H9 (cell line): Measurements from ENCODE around the gene PRODH. TPM values are rescaled to one million over a fixed set of nuclear protein-coding genes. Genes with fewer than 3 reads are reported as not detected.
"Not testable (repeated sequence)": the region's sequence is repeated elsewhere in the genome, so short reads cannot be mapped to it uniquely, and the experiment has no call there.

ENCODE experiments used
- DNase-seq: peaks from one replicate; pipeline ENCODE4 v3.0.0-alpha.2; 2017
- H2AFZ ChIP-seq: one replicate; pipeline ENCODE4 v1.6.1; 2013; ENCODE audit warnings: mild to moderate bottlenecking, low read length, control low read depth, moderate library complexity
- H2AK5ac ChIP-seq: 2 replicates; pipeline ENCODE4 v1.6.1; 2013; ENCODE audit warnings: low read length, control low read depth, mixed read lengths; ENCODE audit not compliant: insufficient read length
- H2BK120ac ChIP-seq: one replicate; pipeline ENCODE4 v1.6.1; 2013; ENCODE audit warnings: low read depth, mild to moderate bottlenecking, low read length, control low read depth, inconsistent platforms; ENCODE audit not compliant: poor library complexity, severe bottlenecking
- H2BK12ac ChIP-seq: 2 replicates; pipeline ENCODE4 v1.6.1; 2013; ENCODE audit warnings: low read length, control low read depth, mixed read lengths, low read depth; ENCODE audit not compliant: insufficient read length
- H2BK15ac ChIP-seq: 2 replicates; pipeline ENCODE4 v1.6.1; 2013; ENCODE audit warnings: low read depth, low read length, control low read depth
- H2BK20ac ChIP-seq: one replicate; pipeline ENCODE4 v1.6.1; 2013; ENCODE audit warnings: low read depth, mild to moderate bottlenecking, low read length, control low read depth, inconsistent platforms; ENCODE audit not compliant: poor library complexity, severe bottlenecking
- H2BK5ac ChIP-seq: 2 replicates; pipeline ENCODE4 v1.6.1; 2013; ENCODE audit warnings: low read length, control low read depth, mixed read lengths; ENCODE audit not compliant: insufficient read length
- H3K14ac ChIP-seq: 2 replicates; pipeline ENCODE4 v1.6.1; 2013; ENCODE audit warnings: low read length, control low read depth; ENCODE audit not compliant: insufficient read depth
- H3K18ac ChIP-seq: 2 replicates; pipeline ENCODE4 v1.6.1; 2013; ENCODE audit warnings: low read depth, mild to moderate bottlenecking, mixed read lengths, low read length, control low read depth; ENCODE audit not compliant: insufficient read length
- H3K23ac ChIP-seq: 2 replicates; pipeline ENCODE4 v1.6.1; 2013; ENCODE audit warnings: low read length, control low read depth, mixed read lengths, low read depth; ENCODE audit not compliant: insufficient read length
- H3K23me2 ChIP-seq: 2 replicates; pipeline ENCODE4 v1.6.1; 2013; ENCODE audit warnings: low read depth, mild to moderate bottlenecking, mixed read lengths, low read length, control low read depth; ENCODE audit not compliant: insufficient read length, poor library complexity, severe bottlenecking
- H3K27ac ChIP-seq: 2 replicates; pipeline ENCODE4 v1.5.1; 2013; ENCODE audit warnings: low read length, control low read depth, mixed read lengths, low read depth; ENCODE audit not compliant: insufficient read length
- H3K27me3 ChIP-seq: 2 replicates; pipeline ENCODE4 v1.6.1; 2013; ENCODE audit warnings: low read length, control low read depth, inconsistent platforms; ENCODE audit not compliant: insufficient read depth
- H3K4ac ChIP-seq: 2 replicates; pipeline ENCODE4 v1.6.1; 2013; ENCODE audit warnings: low read depth, mild to moderate bottlenecking, control low read depth, inconsistent platforms, low read length, moderate library complexity
- H3K4me1 ChIP-seq: 2 replicates; pipeline ENCODE4 v1.6.1; 2013; ENCODE audit warnings: low read length, control low read depth, inconsistent platforms; ENCODE audit not compliant: insufficient read depth
- H3K4me2 ChIP-seq: 2 replicates; pipeline ENCODE4 v1.6.1; 2013; ENCODE audit warnings: low read length, control low read depth, mixed read lengths; ENCODE audit not compliant: insufficient read length, insufficient read depth
- H3K56ac ChIP-seq: 2 replicates; pipeline ENCODE4 v1.6.1; 2013; ENCODE audit warnings: low read depth, mild to moderate bottlenecking, mixed read lengths, low read length, control low read depth; ENCODE audit not compliant: insufficient read length
- H3K79me1 ChIP-seq: 2 replicates; pipeline ENCODE4 v1.6.1; 2013; ENCODE audit warnings: low read depth, mild to moderate bottlenecking, moderate library complexity, low read length, control low read depth, inconsistent platforms; ENCODE audit not compliant: insufficient read depth, poor library complexity, severe bottlenecking
- H3K79me2 ChIP-seq: 2 replicates; pipeline ENCODE4 v1.6.1; 2013; ENCODE audit warnings: low read length, control low read depth, inconsistent platforms; ENCODE audit not compliant: insufficient read depth
- H3K9ac ChIP-seq: 2 replicates; pipeline ENCODE4 v1.6.1; 2013; ENCODE audit warnings: low read length, control low read depth, mixed read lengths; ENCODE audit not compliant: insufficient read length; ENCODE audit errors: extremely low read depth
- H3K9me3 ChIP-seq: one replicate; pipeline ENCODE4 v1.6.1; 2013; ENCODE audit warnings: low read depth, low read length, inconsistent platforms; ENCODE audit not compliant: control insufficient read depth
- H3T11ph ChIP-seq: one replicate; pipeline ENCODE4 v1.6.1; 2013; ENCODE audit warnings: mild to moderate bottlenecking, low read length, control low read depth, inconsistent platforms
- H4K20me1 ChIP-seq: one replicate; pipeline ENCODE4 v1.6.1; 2013; ENCODE audit not compliant: control insufficient read depth, insufficient read length, insufficient read depth
- H4K5ac ChIP-seq: 2 replicates; pipeline ENCODE4 v1.6.1; 2013; ENCODE audit warnings: low read depth, mild to moderate bottlenecking, mixed read lengths, low read length, control low read depth; ENCODE audit not compliant: insufficient read length
- H4K8ac ChIP-seq: replicated peaks from 2 replicates; pipeline ENCODE4 v1.6.1; 2013; ENCODE audit warnings: low read length, control low read depth, mixed read lengths, low read depth; ENCODE audit not compliant: insufficient read length
- H4K91ac ChIP-seq: 2 replicates; pipeline ENCODE4 v1.6.1; 2013; ENCODE audit warnings: low read depth, mild to moderate bottlenecking, moderate library complexity, mixed read lengths, low read length, control low read depth; ENCODE audit not compliant: insufficient read length
- H3K27ac Mint-ChIP-seq, 3 experiments: 2 replicates in 2 of 3; 3 replicates in 1 of 3; pipeline ENCODE4 v1.8.0; 2020 to 2021; ENCODE audit warnings: mixed read lengths in 3 of 3, mild to moderate bottlenecking in 1 of 3, moderate library complexity in 1 of 3
- H3K27me3 Mint-ChIP-seq: 2 replicates; pipeline ENCODE4 v1.8.0; 2021; ENCODE audit warnings: low read depth, mild to moderate bottlenecking, moderate library complexity, mixed read lengths
- H3K36me3 Mint-ChIP-seq, 3 experiments: 2 replicates in 2 of 3; 3 replicates in 1 of 3; pipeline ENCODE4 v1.8.0; 2020 to 2021; ENCODE audit warnings: low read depth in 3 of 3, mixed read lengths in 3 of 3; ENCODE audit not compliant: insufficient read depth in 1 of 3
- H3K4me1 Mint-ChIP-seq, 2 experiments: 2 replicates each; pipeline ENCODE4 v1.8.0; 2020; ENCODE audit warnings: mixed read lengths in 2 of 2
- H3K4me3 Mint-ChIP-seq, 2 experiments: 2 replicates in 1 of 2; 3 replicates in 1 of 2; pipeline ENCODE4 v1.8.0; 2020 to 2021; ENCODE audit warnings: mild to moderate bottlenecking in 2 of 2, mixed read lengths in 2 of 2, moderate library complexity in 1 of 2
- H3K9me3 Mint-ChIP-seq, 2 experiments: 2 replicates in 1 of 2; 3 replicates in 1 of 2; pipeline ENCODE4 v1.8.0; 2020; ENCODE audit warnings: mild to moderate bottlenecking in 2 of 2, mixed read lengths in 2 of 2, moderate library complexity in 1 of 2
- WGBS: extraction: QIAGEN DNeasy Blood & Tissue Kit; methylation state at CpG from one replicate; pipeline ENCODE4 v1.1.7; 2013; ENCODE audit warnings: missing lambda C conversion rate, low lambda C conversion rate, mixed read lengths; ENCODE audit not compliant: insufficient read length; ENCODE audit errors: extremely low coverage; 5-methylcytosine and 5-hydroxymethylcytosine counted together
- total RNA-seq: library from RNA; stranded (reverse); gene quantifications from 2 replicates; pipeline ENCODE4 v1.2.1, GENCODE V29; 2021
- TF ChIP-seq, protein P1 (sequence below): fragments of 200-600 bp; sonication (generic); conservative IDR thresholded peaks from 3 replicates; pipeline ENCODE4 v1.8.0; 2021; ENCODE audit warnings: antibody characterized with exemption, mild to moderate bottlenecking

Gene PRODH
- total RNA-seq, 1 experiment from 2014 or later = 51.2 TPM

DNA sequence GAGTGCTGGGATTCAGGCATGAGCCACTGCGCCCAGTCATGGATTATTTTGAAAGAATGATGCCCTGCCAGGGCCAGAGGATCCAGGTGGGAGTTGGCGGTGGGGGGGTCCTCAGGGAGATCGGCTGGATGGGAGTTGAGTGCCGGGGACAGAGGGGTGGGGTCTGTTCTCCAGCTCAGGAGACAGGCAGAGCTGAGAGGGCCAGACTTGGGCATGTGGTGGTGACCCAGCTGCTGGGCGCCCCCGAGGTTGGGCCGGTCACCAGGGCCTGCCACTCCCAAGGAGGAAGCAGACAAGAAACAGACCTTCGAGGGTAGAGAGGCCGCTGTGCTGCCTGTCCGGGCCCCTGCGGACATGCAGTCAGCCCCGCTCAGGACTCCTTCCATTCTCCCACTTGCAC, 11.8 kb upstream of the PRODH start:
- no peak overlapping the region for H3K27ac ChIP-seq
- H4K5ac ChIP-seq = no peak overlapping the region
- H2AK5ac ChIP-seq = no peak overlapping the region
- H2BK12ac ChIP-seq = peak overlapping the region; percentile 45
- H3K79me2 ChIP-seq = no peaks in the 10 kb centered on the region
- no peak overlapping the region for H3K9ac ChIP-seq
- no peaks in the 10 kb centered on the region; a peak in 1 of 5 replicates for H3K9me3 Mint-ChIP-seq
- H4K8ac ChIP-seq = no peak overlapping the region
- no peak overlapping the region; the same call in 1 of the 2 replicates for H3K4ac ChIP-seq
- peaks cover 0 to 19% (median 14%) of the 10 kb centered on the region in 3 experiments; a peak in 4 of 7 replicates for H3K36me3 Mint-ChIP-seq
- peak overlapping the region; percentile 31 to 99 (median 99); a peak in 6 of 7 replicates for H3K27ac Mint-ChIP-seq
- no peak overlapping the region for H2BK20ac ChIP-seq
- no peak overlapping the region for H2BK120ac ChIP-seq
- no peaks in the 10 kb centered on the region for H3K79me1 ChIP-seq
- H3K4me3 Mint-ChIP-seq = peak overlapping the region; percentile 48 to 70; a peak in 3 of 5 replicates
- peak; percentile 49 for DNase-seq
- no peak overlapping the region for H2AFZ ChIP-seq
- peak overlapping the region; percentile 83 for H3K18ac ChIP-seq
- peak overlapping the region; percentile 56 for H3K14ac ChIP-seq
- 0 out of 2 replicates have a peak, but pooled peaks cover 2% of the 10 kb centered on the region for H3K27me3 Mint-ChIP-seq
- TF ChIP-seq, protein P1, sequence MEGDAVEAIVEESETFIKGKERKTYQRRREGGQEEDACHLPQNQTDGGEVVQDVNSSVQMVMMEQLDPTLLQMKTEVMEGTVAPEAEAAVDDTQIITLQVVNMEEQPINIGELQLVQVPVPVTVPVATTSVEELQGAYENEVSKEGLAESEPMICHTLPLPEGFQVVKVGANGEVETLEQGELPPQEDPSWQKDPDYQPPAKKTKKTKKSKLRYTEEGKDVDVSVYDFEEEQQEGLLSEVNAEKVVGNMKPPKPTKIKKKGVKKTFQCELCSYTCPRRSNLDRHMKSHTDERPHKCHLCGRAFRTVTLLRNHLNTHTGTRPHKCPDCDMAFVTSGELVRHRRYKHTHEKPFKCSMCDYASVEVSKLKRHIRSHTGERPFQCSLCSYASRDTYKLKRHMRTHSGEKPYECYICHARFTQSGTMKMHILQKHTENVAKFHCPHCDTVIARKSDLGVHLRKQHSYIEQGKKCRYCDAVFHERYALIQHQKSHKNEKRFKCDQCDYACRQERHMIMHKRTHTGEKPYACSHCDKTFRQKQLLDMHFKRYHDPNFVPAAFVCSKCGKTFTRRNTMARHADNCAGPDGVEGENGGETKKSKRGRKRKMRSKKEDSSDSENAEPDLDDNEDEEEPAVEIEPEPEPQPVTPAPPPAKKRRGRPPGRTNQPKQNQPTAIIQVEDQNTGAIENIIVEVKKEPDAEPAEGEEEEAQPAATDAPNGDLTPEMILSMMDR = no peak
- no peaks in the 10 kb centered on the region for H3K9me3 ChIP-seq
- H3K23me2 ChIP-seq = no peaks in the 10 kb centered on the region
- peaks cover 28 to 29% of the 10 kb centered on the region in 2 experiments for H3K4me1 Mint-ChIP-seq
- H2BK5ac ChIP-seq = no peak overlapping the region
- no peaks in the 10 kb centered on the region for H3K27me3 ChIP-seq
- no peak overlapping the region for H4K91ac ChIP-seq
- no peak overlapping the region for H3K4me2 ChIP-seq
- no peaks in the 10 kb centered on the region for H4K20me1 ChIP-seq
- WGBS = no CpG with 5 or more reads among the region's 12 CpGs
- no peak overlapping the region for H2BK15ac ChIP-seq
- no peaks in the 10 kb centered on the region for H3K4me1 ChIP-seq
- H3T11ph ChIP-seq = no peak overlapping the region
- H3K56ac ChIP-seq = no peak overlapping the region
- H3K23ac ChIP-seq = no peak overlapping the region

DNA sequence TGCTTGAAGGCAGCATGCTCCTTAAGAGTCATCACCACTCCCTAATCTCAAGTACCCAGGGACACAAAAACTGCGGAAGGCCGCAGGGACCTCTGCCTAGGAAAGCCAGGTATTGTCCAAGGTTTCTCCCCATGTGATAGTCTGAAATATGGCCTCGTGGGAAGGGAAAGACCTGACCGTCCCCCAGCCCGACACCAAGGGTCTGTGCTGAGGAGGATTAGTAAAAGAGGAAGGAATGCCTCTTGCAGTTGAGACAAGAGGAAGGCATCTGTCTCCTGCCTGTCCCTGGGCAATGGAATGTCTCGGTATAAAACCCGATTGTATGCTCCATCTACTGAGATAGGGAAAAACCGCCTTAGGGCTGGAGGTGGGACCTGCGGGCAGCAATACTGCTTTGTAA, 11.0 kb upstream of the PRODH start:
- not testable (repeated sequence) for H4K5ac ChIP-seq, H3K79me2 ChIP-seq, H3K9me3 ChIP-seq, H2BK12ac ChIP-seq, H3K9me3 Mint-ChIP-seq, H3K27me3 ChIP-seq, H3K14ac ChIP-seq, H2BK5ac ChIP-seq, H2BK120ac ChIP-seq, H2BK15ac ChIP-seq, H4K8ac ChIP-seq, H3K27ac ChIP-seq, H2AK5ac ChIP-seq, H3K4ac ChIP-seq, H2BK20ac ChIP-seq, H3K56ac ChIP-seq, H3K23ac ChIP-seq, H3K18ac ChIP-seq, H3K4me1 ChIP-seq, H3K23me2 ChIP-seq, H3T11ph ChIP-seq, DNase-seq, H3K27me3 Mint-ChIP-seq, H4K20me1 ChIP-seq, H2AFZ ChIP-seq, H3K79me1 ChIP-seq, H4K91ac ChIP-seq, H3K9ac ChIP-seq, H3K4me2 ChIP-seq
- peak overlapping the region; percentile 93 to 97 (median 97); a peak in 5 of 7 replicates for H3K27ac Mint-ChIP-seq
- peaks cover 28 to 29% of the 10 kb centered on the region in 2 experiments for H3K4me1 Mint-ChIP-seq
- H3K36me3 Mint-ChIP-seq = peaks cover 0 to 19% (median 14%) of the 10 kb centered on the region in 3 experiments; a peak in 4 of 7 replicates
- no CpG with 5 or more reads among the region's 9 CpGs for WGBS
- peak overlapping the region; percentile 42 to 53; a peak in 4 of 5 replicates for H3K4me3 Mint-ChIP-seq
